Erythroblast (primary cell): ENCODE measurements around the gene TSPEAR.

Source experiments
- GATA1 ChIP-seq: IDR thresholded peaks from 2 replicates; pipeline ENCODE4 v1.6.1; 2011; ENCODE audit warnings: low read depth, mild to moderate bottlenecking, control low read depth, low read length, moderate library complexity
- POLR2A ChIP-seq: IDR thresholded peaks from 2 replicates; pipeline ENCODE4 v1.6.1; 2011; ENCODE audit warnings: mild to moderate bottlenecking, low read length

DNA sequence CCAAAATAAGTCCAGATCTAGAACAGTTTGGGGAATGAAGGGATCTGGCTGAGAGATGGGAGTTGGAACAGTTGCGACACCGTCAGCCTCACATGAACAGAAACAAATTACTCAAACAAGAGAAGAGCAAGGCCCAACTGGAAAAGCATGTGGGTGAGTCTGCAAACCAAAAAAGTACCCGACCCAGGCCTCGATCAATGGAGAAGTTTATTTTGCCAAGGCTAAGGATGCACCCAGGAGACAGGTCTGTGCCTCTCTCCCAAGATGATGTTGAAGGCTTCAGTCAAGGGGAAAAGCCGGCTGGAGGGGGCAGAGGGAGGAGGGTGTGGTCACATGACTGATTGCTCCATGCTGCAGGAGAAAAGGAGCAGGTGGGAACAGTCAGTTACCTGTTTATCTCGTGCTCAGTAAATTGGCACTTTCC lies 213.7 kb downstream of the TSPEAR start:
- TF ChIP-seq POLR2A = no peak
- TF ChIP-seq GATA1 = no peak
